ENCODE data around the gene RUSF1.
A peak's percentile ranks its signal among the peaks of the same experiment; 100 is the strongest.
"Not testable (repeated sequence)": the region's sequence is repeated elsewhere in the genome, so short reads cannot be mapped to it uniquely, and the experiment has no call there.

The RUSF1 gene

DNA sequence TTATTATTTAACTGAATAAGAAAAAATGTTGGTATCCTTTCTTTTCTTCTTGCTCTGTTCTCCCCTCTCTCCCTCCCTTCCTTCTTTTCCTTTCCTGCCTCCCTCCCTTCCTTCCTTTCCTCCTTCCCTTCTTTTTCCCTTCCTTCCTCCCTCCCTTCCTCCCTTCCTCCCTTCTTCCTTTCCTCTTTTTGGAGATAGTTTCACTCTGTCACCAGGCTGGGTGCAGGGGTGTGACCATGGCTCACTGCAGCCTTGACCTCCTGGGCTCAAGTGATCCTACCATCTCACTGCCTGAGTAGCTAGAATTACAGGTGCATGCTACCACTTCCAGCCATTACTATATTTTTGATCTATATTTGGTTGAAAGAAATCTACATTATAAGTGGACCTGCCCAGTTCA lies 5.7 kb upstream of the RUSF1 start:
- DNase-seq, result no peak

DNA sequence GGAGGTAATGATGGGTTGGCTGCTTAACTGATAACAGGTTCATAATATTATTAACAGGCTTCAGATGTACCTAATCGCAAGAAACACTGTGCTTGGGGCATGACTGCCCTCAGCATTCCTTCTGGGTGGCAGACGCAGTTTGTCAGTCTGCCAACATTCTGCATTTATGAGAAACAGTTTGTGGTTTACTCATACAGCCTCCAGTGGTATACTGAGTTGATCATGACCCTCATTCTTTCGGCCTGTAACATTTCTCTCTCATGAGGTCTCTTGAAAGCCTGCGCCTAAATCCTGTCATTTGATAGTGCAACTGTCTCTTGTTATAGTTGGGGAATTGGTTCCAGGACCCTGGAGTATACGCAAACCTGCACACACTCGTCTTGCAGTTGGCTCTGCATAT lies 4.9 kb upstream of the RUSF1 start:
- DNase-seq, result no peak

DNA sequence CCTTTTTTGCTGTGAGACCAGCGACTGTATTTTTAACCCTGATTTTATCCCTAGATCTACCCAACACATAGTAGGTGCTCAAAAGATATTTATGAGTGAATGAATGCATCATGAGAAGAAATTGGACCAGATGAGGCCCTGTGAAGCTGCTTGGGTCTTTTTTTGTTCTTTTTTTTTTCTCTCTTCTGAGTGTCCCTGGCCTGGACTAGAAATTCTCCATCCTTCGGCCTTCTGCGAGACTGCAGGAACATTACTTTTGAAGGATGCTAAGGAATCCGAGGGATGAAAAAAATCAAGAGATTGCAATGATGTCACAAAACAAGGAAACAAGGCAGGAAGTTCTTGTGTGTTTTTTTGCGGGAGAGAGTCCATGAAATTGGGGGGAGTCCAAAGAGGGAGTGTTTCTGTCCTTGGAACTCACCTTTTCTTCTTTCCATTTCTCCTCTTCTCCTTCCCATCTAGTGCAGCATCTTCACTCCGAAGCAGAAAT lies 560 bp upstream of the RUSF1 start:
- DNase-seq, result no peak

DNA sequence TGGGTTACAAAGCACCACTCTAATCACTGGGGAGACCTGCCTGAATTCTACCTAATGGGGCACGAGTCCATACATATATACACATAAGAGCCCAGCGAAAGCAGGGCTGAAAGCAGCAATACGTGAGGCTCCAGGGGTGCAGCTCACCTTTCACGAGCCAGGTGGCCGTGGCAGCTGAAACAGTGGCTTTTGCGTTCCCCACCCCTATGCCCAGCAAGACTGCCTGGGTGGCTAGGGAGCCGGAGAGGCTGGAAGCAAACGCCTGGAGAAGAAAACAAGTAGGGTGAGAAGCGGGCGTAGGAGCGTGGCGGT lies 618 bp downstream of the RUSF1 start:
- no peak for DNase-seq

DNA sequence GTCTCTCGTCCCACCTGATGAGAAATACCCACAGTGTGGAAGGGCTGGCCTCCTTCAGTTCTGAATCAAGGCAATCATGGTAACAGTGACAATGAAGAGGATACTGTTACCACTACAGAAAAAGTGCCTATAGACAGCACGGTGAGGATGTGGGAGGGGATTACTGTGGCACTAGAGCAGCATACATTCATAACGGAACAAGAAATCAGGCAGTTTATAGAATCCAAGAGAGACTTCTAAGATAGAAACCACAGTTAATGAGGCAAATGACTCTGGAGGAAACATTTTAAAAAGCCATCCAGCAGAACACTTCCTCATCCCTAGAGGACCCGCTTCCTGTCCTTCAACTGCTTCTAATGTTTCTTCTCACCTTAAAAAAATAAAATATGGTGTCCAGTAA lies 2.7 kb downstream of the RUSF1 start:
- DNase-seq, result no peak

DNA sequence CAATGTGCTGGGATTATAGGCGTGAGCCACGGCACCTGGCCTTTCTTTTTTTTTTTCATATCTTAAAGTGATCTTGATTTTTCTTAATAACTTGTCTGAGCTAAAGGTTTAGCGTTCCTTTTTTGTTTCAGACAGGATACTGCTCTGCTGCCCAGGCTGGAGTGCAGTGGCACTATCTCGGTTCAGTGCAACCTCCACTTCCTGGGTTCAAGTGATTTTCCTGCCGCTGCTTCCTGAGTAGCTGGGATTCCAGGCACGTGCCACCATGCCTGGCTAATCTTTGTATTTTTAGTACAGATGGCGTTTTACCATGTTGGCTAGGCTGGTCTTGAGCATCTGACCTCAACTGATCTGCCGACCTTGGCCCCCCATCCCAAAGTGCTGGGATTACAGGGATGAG lies 4.0 kb downstream of the RUSF1 start:
- DNase-seq, result no peak

DNA sequence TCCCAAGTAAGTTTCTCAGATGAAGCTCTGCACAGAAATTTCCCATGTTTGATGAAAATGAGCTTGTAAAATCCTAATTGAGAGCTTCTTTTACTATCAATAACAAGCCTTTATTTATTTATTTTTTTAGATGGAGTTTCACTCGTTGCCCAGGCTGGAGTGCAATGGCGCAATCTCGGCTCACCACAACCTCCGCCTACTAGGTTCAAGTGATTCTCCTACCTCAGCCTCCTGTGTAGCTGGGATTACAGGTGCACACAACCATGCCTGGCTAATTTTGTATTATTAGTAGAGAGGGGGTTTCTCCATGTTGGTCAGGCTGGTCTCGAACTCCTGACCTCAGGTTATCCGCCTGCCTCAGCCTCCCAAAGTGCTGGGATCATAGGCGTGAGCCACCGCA lies 4.6 kb downstream of the RUSF1 start:
- not testable (repeated sequence) for DNase-seq

DNA sequence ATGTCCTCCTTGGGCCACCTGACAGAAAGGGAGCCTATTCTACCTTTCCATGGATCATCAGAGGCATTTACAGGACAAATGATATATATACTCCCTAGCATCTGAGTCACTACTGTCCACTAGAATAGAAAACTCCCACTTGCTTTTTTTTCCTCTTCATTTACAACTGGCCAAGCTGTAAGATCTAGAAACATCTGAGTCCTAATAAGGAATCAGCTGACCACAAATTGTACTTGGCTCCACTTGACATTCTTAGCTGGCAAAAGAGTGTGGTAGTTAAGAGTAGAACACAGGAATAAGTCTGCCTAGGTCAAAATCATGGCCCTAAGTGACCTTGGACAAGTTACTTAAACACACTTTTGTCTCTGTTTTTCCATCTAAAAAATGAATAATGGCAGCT lies 5.2 kb downstream of the RUSF1 start:
- DNase-seq, result no peak

DNA sequence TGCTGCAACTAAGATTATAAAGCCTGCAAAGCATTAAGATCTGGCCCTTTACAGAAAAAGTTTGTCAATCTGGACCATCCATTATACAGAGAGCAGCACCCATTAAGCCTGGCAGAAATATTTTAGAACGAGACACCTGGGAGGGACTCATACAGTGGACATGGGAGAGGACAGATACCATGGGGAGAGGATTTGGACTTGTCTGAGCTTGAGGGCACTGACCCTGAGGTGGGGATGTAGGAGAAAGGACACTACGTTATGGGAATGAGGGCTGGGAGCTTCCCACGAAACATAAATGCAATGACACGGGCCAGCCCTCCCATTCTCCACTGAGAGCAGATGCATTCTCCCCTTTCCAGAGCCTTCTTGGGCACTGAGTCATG lies 6.2 kb downstream of the RUSF1 start:
- DNase-seq, result no peak

DNA sequence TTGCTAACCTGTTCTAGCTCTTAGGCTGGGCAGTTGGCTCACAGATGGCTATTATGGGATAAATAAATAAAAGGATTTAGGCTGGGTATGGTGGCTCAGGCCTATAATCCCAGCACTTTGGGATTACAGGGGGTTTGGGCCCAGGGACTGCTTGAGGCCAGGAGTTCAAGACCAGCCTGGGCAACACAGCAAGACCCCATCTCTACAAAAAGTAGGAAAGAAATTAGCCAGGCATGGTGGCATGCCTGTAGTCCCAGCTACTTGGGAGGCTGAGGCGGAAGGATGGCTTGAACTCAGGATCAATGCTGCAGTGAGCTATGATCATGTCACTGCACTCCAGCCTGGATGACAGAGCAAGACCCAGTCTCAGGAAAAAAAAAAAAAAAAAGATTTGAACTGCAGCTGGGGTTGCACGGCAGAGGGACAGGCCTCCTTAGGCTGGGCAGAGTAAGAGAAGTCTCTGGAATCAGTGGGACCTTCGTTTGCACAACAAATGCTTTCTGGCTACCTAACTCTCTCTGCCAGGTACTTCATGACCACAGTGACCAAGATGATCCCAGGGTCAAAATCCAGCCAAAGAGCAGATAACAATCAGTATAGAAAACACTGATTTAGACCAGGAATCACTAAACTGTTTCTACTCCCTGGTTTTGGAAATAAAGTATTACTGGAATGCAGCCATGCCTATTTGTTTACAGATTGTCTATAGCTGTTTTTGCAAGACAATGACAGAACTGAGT lies 6.8 kb downstream of the RUSF1 start:
- DNase-seq, result no peak

DNA sequence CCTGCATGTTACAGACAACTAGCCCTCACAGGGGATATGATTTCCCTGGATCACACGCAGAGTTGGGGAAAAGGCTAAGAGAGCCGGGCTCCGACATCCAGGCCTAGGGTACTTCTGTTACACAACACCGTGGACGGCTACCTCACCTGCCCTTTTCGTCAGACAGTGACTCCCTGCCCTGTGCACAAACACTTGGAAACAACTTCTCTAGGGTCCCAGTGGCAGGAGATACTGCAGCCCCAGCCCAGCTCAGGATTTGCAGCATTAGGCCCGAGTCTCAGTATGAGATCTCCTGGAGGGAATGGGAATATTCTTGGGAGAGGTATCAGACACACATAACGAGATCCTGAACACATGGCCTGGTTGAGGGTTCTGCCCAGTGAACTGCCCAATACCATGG lies 8.3 kb downstream of the RUSF1 start:
- no peak for DNase-seq

DNA sequence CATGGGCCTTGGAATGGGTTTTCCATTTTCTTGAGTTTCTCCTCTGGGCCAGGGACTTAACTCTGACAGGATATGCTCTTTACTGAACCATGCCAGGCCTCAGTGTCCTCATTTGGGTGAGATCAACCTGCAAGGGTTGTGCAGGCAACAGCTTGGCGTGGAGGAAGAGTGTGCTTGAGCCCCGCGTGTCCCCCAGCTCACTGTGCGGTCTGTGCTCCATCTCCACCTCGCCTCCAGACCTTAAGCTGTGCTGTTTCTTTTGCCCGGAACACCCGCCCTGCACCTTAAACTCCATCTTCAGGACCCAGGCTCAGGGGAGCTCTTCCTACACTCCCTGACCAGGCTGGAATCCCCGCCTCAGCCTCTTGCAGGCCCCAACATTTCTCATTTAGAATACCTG lies 9.7 kb downstream of the RUSF1 start:
- DNase-seq, result no peak

DNA sequence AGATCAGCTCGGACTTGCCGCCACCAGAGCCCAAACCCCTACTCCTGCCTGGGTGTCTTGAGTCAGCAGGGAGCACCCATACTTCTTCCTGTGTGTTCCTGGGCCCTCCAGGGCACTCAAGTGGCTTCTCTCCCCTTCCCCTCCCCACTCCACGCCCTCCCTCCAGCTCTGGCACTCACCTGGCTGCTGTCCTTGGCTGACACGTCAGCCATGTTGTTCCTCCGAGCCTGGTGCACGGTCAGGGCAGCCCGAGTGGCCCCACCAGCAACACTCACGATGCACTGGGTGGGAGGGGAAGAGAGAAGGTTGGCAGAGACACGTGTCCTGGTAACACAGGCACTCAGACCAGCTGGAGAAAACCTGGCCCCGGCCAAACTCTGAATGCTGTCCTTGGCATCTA lies 11.5 kb downstream of the RUSF1 start:
- no peak for DNase-seq

DNA sequence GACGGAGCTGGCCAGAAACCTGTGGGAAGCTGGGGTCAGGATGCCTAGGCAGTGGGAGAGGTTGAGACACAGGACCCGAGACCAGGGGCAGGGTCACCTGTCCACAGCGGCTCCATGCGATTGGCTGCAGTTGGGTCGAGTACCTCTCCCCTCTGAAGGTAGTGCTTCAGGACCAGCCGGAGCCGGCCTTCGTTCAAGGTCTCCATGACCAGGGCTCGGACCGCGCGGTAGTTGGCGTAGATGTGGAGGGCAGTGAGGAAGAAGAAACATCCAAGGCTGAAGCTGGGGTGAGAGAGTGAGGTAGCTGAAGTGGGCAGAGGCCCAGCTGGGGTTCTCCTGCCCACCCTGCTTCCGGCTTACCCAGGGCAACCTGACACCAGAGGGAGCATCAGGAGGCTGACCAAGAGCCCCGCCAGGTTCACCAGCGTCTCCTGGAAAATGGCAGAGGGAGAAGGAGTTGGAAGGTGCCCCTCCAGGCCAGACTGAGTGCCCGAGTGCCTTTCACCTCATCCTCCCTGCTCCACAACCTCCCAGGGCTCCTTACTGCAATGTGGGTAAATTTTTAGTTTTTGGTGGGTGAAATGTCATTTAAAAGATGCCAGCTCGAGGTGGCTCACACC lies 14.6 kb downstream of the RUSF1 start:
- no peak for DNase-seq

DNA sequence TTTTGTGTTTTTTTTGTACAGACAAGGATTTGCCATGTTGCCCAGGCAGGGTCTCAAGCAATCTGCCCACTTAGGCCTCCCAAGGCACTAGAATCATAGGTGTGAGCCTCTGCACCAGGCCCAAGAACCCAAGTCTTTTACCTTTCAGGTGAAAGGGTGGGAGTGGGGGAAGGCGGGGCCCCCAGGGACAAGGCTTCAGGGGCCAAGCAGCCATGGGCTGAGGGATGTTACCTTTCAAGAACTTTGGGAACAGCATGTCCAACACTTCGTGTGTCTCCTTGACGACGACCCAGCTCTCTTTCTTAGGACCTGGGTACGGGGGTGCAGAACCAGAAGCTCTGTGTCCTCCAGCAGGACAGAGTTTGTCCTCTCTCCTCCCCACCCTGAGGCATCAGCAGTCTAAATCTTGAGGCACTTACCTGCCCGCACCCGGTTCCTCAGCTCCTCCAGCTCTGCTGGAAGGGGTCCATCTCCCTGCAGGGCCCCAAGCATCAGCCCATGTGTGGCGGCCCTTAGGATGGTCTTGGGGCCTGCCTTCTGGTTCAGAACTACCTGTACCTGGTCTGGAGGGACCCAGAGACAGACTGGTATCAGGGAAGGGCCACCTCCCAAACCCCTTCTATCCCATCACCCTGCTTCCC lies 16.3 kb downstream of the RUSF1 start:
- no peak for DNase-seq

DNA sequence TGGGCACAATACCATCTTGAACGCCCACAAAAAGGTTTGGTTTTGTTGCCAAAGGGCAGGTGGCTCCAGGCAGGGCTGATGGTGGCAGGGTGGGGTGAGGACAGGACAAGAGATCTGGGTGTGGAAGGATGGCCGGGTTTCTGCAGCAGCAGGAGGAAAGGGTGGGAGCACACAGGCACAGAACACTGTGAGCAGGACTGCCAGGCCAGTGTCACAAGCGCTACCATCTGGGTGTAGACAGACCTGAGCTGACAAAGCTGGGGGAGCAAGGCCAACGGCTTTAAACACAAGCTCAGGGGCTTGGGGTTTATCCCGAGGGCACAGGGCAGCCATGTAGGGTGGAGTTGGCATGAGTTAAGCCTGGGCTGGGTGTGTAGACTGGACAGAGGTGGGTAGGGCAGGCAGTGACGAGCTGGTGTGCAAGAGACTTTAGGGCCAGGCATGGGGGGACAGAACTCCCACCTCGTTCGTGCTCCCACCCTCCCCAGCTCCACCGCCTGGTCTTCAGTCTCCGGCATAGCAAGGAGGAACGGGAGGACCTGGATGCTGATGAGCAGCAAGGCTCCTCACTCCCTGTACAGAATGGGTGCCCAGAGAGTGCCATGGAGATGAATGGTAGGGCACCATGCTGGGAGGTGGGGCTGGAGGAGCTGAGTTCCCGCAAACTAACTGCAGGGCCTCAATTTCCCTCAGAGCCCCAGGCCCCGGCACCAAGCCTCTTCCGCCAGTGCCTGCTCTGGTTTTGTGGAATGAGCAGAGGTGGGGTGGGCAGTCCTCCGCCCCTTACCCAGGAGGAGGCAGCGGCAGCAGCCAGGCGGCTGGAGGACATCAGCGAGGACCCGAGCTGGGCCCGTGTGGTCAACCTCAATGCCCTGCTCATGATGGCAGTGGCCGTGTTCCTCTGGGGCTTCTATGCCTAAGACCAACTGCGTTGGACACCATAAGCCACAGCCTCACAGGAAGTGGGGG lies 18.3 kb downstream of the RUSF1 start:
- DNase-seq, result no peak

DNA sequence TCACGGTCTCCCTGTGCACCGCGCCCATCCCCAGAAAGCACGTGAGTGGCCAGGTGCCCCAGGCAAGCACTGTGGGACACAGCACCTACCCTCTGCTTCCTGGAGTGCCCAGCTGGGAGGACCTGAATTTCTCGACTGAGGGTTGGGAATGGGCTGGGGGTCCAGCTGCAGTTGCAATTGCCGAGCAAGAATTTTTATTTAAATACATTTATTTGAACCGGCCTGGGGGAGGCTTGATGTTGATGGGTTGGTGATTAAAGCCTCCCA lies 19.0 kb downstream of the RUSF1 start:
- no peak for DNase-seq

DNA sequence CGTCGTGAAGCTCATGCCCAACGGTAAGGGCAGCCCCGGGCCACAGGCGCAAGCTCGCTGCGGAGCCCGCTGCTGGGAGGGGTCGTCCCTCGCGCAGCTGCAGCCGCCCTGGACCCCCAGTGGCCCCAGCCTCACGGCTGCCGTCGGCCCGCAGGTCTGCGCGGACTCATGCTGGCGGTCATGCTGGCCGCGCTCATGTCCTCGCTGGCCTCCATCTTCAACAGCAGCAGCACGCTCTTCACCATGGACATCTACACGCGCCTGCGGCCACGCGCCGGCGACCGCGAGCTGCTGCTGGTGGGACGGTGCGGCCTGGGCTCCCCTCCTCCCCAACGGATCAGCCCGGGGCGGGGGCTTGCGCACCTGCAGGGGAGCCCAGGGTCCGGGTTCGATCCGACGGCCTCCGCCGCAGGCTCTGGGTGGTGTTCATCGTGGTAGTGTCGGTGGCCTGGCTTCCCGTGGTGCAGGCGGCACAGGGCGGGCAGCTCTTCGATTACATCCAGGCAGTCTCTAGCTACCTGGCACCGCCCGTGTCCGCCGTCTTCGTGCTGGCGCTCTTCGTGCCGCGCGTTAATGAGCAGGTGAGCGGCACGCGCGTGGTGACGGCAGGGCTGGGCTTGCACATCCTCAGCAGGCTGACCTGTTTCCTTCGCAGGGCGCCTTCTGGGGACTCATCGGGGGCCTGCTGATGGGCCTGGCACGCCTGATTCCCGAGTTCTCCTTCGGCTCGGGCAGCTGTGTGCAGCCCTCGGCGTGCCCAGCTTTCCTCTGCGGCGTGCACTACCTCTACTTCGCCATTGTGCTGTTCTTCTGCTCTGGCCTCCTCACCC lies 19.5 kb downstream of the RUSF1 start:
- no peak for DNase-seq

DNA sequence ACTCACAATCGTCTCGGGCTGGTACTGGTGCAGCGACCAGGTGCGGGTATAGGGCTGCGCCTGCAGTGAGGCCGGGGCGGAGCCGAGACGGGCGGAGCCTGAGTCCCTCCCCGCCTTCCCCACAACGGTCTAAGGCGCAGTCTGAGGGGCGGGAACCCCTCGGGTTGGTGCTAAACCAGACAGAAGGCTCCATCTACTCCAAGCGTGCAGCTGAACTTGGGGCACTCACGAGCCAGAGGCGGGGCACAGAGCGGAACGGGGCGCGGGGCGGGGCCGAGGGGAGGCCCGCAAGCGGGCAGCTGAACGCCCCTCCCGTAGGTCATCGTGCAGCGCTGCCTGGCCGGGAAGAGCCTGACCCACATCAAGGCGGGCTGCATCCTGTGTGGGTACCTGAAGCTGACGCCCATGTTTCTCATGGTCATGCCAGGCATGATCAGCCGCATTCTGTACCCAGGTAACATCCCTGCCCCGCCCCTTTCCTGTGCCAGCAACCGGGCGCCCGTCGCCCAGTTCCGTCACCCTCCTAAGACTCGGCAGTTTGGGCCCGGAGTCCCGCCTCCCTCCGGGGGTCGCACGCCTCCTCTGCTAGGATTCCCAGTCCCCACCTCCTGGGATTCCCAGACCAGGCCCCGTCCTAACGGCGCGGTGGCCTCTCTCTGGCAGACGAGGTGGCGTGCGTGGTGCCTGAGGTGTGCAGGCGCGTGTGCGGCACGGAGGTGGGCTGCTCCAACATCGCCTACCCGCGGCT lies 20.3 kb downstream of the RUSF1 start:
- DNase-seq, result peak; percentile 52

DNA sequence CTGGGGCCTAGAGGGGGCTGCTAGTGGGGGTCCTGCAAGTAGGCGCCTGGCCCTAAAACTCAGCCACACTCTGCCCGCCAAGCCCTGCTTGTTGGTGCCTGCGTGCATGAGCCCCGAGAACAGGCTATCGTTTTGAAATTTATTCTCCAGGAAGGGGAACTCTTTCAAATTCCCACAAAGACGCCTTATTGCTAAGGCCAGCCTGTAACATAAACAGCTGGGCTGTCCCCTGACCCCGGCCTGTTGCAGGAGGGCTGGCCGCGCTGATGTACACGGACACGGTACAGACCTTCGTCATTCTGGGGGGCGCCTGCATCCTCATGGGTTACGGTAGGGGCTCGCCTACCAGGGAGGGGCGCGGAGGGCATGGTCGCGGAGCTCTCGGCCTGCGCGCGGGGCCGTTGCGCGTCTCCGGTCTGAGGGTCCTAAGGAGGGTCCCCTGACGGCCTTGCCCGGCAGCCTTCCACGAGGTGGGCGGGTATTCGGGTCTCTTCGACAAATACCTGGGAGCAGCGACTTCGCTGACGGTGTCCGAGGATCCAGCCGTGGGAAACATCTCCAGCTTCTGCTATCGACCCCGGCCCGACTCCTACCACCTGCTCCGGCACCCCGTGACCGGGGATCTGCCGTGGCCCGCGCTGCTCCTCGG lies 21.0 kb downstream of the RUSF1 start:
- DNase-seq, result no peak

DNA sequence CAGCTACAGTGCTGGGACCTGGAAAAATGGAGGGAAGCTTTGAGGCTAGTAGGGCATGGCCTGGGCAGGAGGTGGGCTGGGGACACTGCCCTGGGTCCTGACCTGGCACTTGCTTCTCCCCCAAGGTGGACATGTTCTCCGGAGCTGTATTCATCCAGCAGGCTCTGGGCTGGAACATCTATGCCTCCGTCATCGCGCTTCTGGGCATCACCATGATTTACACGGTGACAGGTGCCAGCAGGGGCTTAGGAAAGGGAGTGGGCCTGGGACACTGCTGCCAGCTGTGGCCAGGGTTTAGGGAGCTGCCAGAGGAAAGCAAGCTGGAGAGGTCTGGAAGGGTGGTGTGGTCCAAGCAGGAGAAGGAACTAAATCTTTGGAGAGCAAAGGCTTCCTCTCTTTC lies 22.1 kb downstream of the RUSF1 start:
- no peak for DNase-seq

Data from activated T-cell treated with anti-CD3 and anti-CD28 coated beads for 4 hours (primary cell).